Measurements from ENCODE around the gene NFE2.

The NFE2 gene

DNA sequence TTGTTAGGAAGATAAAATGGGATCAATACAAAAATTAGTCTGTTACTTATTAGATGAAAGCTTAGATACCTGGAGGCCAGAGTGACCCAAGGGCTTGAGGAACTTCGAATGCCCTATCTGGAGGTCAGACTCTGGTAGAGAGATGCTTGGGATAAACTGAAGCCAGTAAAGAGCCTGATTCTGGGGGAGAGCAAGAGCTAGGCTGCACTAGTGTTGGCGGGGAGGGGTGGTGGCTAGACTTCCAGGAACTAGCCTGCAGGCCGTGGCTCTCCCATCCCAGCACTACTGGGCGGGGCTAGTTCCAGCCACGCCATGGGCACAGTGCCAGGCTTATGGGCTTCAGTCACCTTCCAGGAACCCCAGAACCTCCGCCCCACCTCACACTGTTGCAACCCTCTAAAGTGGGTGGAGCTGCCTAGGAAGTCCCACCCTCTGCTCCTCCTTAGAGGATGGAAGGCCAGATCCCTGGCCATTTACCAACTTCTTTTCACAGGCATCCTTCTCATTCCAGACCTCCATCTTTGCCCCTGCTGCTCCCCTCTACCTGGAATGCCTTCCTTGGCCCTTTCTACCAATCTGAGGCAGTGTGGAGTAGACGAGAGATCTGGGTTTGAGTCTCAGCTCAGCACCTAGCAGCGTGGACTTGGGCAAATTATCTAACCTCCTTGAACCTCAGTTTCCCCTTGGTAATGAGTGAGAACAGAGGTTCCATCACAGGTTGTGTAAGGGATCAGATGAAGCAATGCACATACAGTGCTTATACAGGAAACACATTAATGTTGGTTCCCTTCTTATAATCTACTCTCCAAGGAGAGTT lies 6.3 kb upstream of the NFE2 start (continued):
- TF ChIP-seq, protein P1, sequence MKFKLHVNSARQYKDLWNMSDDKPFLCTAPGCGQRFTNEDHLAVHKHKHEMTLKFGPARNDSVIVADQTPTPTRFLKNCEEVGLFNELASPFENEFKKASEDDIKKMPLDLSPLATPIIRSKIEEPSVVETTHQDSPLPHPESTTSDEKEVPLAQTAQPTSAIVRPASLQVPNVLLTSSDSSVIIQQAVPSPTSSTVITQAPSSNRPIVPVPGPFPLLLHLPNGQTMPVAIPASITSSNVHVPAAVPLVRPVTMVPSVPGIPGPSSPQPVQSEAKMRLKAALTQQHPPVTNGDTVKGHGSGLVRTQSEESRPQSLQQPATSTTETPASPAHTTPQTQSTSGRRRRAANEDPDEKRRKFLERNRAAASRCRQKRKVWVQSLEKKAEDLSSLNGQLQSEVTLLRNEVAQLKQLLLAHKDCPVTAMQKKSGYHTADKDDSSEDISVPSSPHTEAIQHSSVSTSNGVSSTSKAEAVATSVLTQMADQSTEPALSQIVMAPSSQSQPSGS (tag by site-specific recombination; IDR thresholded peaks at IDR 0.05; ENCODE audit: low read depth) = no peak
- TF ChIP-seq HOXD13 (CRISPR knock-in tag; IDR thresholded peaks at IDR 0.05; ENCODE audit: borderline replicate concordance) = no peak
- TF ChIP-seq, protein P2, sequence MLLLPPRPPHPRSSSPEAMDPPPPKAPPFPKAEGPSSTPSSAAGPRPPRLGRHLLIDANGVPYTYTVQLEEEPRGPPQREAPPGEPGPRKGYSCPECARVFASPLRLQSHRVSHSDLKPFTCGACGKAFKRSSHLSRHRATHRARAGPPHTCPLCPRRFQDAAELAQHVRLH (tag by site-specific recombination; IDR thresholded peaks at IDR 0.05) = no peak
- TF ChIP-seq, protein P3, sequence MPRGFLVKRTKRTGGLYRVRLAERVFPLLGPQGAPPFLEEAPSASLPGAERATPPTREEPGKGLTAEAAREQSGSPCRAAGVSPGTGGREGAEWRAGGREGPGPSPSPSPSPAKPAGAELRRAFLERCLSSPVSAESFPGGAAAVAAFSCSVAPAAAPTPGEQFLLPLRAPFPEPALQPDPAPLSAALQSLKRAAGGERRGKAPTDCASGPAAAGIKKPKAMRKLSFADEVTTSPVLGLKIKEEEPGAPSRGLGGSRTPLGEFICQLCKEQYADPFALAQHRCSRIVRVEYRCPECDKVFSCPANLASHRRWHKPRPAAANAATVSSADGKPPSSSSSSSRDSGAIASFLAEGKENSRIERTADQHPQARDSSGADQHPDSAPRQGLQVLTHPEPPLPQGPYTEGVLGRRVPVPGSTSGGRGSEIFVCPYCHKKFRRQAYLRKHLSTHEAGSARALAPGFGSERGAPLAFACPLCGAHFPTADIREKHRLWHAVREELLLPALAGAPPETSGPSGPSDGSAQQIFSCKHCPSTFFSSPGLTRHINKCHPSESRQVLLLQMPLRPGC (tag by site-specific recombination; IDR thresholded peaks at IDR 0.05) = no peak

DNA sequence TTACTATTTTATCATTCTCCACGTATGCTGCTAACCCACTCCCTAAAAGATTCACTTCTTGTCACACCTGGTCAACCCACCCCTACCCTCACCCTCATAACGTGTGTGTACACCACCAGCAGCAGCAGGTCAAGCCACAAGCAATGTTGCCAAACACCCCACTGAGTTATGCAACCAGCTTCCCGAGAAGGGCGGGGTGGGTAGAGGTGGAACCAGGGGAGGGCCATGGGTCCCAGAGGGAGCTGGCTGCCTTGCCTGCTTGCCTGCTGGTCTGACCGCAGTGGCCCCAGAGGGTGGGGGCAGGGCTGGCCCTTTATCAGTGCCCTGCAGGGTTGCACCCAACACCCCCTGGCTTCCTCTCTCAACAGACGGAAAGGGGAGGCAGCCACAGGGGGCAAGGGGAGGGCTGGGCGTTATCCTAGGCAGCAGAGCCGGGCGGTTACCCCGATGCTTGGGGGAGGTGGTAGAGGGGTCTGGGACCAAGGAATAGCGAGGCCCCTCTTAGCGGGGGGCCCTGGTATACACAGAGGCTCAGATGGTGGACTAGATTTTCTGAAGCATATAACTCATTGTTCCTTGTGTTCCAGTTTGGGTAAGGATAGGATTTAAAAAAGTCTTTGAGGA lies 3.5 kb upstream of the NFE2 start:
- H3K36me3 ChIP-seq (ENCODE audit: control insufficient read depth in 2 of 2, insufficient read depth in 1 of 2, low read length in 2 of 2) = no peaks in the 10 kb centered on the region
- ChIA-PET CTCF (interaction anchor here (0.6 to 0.7 kb wide), 2 partner anchors 32 to 77 kb away, joined by 3 read pairs; no protein-coding TSS in a partner anchor), POLR2A (interaction anchor here (0.5 to 1.0 kb wide), 2 partner anchors 24 to 304 kb away, joined by 3 to 6 read pairs; partner anchors contain the start of genes CBX5, HNRNPA1 and HOXC9)
- no peak overlapping the region for H3K27ac ChIP-seq (ENCODE audit: extremely low read depth, low read depth, low read length)
- no peak overlapping the region for H3K4me3 ChIP-seq (ENCODE audit: low read depth, low read length)
- peaks cover 11% of the 10 kb centered on the region for H3K4me1 ChIP-seq (ENCODE audit: control insufficient read depth, insufficient read depth, low read length)
- H3K9me3 ChIP-seq (ENCODE audit: control insufficient read depth, insufficient read depth, low read depth, low read length) = no peaks in the 10 kb centered on the region
- TF ChIP-seq ZNF600 (tag by site-specific recombination; IDR thresholded peaks at IDR 0.05) (peak; percentile 61; the same call in 1 of the 2 replicates), SCRT2 (tag by site-specific recombination; IDR thresholded peaks at IDR 0.05) (peak; percentile 68), ZNF394 (tag by site-specific recombination; IDR thresholded peaks at IDR 0.05; ENCODE audit: borderline replicate concordance) (no peak), ZNF670 (tag by site-specific recombination; IDR thresholded peaks at IDR 0.05; ENCODE audit: low read depth) (no peak), ZNF664 (tag by site-specific recombination; IDR thresholded peaks at IDR 0.05) (no peak), ZFP69B (tag by site-specific recombination; IDR thresholded peaks at IDR 0.05) (peak; percentile 76), ZNF423 (tag by site-specific recombination; IDR thresholded peaks at IDR 0.05) (peak; percentile 95), GLIS2 (tag by site-specific recombination; IDR thresholded peaks at IDR 0.05) (peak; percentile 90), KLF1 (tag by site-specific recombination; IDR thresholded peaks at IDR 0.05) (peak; percentile 97), ZIC2 (tag by site-specific recombination; IDR thresholded peaks at IDR 0.05) (peak; percentile 99), ZBTB48 (tag by site-specific recombination; IDR thresholded peaks at IDR 0.05) (no peak), ZBTB20 (tag by site-specific recombination; IDR thresholded peaks at IDR 0.05) (0 out of 2 replicates have a peak, but pooled peaks have one; percentile 15), ZNF341 (tag by site-specific recombination; IDR thresholded peaks at IDR 0.05; ENCODE audit: low read depth) (peak; percentile 62), SALL2 (tag by site-specific recombination; IDR thresholded peaks at IDR 0.05; ENCODE audit: borderline replicate concordance) (no peak), WT1 (tag by site-specific recombination; IDR thresholded peaks at IDR 0.05) (peak; percentile 75)
- TF ChIP-seq, protein P4, sequence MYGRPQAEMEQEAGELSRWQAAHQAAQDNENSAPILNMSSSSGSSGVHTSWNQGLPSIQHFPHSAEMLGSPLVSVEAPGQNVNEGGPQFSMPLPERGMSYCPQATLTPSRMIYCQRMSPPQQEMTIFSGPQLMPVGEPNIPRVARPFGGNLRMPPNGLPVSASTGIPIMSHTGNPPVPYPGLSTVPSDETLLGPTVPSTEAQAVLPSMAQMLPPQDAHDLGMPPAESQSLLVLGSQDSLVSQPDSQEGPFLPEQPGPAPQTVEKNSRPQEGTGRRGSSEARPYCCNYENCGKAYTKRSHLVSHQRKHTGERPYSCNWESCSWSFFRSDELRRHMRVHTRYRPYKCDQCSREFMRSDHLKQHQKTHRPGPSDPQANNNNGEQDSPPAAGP (tag by site-specific recombination; IDR thresholded peaks at IDR 0.05) = peak; percentile 75
- TF ChIP-seq, protein P5, sequence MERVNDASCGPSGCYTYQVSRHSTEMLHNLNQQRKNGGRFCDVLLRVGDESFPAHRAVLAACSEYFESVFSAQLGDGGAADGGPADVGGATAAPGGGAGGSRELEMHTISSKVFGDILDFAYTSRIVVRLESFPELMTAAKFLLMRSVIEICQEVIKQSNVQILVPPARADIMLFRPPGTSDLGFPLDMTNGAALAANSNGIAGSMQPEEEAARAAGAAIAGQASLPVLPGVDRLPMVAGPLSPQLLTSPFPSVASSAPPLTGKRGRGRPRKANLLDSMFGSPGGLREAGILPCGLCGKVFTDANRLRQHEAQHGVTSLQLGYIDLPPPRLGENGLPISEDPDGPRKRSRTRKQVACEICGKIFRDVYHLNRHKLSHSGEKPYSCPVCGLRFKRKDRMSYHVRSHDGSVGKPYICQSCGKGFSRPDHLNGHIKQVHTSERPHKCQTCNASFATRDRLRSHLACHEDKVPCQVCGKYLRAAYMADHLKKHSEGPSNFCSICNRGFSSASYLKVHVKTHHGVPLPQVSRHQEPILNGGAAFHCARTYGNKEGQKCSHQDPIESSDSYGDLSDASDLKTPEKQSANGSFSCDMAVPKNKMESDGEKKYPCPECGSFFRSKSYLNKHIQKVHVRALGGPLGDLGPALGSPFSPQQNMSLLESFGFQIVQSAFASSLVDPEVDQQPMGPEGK (tag by site-specific recombination; IDR thresholded peaks at IDR 0.05) = peak; percentile 53; the same call in 1 of the 2 replicates
- TF ChIP-seq, protein P6, sequence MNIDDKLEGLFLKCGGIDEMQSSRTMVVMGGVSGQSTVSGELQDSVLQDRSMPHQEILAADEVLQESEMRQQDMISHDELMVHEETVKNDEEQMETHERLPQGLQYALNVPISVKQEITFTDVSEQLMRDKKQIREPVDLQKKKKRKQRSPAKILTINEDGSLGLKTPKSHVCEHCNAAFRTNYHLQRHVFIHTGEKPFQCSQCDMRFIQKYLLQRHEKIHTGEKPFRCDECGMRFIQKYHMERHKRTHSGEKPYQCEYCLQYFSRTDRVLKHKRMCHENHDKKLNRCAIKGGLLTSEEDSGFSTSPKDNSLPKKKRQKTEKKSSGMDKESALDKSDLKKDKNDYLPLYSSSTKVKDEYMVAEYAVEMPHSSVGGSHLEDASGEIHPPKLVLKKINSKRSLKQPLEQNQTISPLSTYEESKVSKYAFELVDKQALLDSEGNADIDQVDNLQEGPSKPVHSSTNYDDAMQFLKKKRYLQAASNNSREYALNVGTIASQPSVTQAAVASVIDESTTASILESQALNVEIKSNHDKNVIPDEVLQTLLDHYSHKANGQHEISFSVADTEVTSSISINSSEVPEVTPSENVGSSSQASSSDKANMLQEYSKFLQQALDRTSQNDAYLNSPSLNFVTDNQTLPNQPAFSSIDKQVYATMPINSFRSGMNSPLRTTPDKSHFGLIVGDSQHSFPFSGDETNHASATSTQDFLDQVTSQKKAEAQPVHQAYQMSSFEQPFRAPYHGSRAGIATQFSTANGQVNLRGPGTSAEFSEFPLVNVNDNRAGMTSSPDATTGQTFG (tag by site-specific recombination; IDR thresholded peaks at IDR 0.05; ENCODE audit: borderline replicate concordance) = no peak
- TF ChIP-seq, protein P7, sequence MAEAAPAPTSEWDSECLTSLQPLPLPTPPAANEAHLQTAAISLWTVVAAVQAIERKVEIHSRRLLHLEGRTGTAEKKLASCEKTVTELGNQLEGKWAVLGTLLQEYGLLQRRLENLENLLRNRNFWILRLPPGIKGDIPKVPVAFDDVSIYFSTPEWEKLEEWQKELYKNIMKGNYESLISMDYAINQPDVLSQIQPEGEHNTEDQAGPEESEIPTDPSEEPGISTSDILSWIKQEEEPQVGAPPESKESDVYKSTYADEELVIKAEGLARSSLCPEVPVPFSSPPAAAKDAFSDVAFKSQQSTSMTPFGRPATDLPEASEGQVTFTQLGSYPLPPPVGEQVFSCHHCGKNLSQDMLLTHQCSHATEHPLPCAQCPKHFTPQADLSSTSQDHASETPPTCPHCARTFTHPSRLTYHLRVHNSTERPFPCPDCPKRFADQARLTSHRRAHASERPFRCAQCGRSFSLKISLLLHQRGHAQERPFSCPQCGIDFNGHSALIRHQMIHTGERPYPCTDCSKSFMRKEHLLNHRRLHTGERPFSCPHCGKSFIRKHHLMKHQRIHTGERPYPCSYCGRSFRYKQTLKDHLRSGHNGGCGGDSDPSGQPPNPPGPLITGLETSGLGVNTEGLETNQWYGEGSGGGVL (tag by site-specific recombination; IDR thresholded peaks at IDR 0.05) = peak; percentile 82

Measured in HEK293 (cell line).